ENCODE measurements around the gene HOXD12.

HOXD12 gene

DNA sequence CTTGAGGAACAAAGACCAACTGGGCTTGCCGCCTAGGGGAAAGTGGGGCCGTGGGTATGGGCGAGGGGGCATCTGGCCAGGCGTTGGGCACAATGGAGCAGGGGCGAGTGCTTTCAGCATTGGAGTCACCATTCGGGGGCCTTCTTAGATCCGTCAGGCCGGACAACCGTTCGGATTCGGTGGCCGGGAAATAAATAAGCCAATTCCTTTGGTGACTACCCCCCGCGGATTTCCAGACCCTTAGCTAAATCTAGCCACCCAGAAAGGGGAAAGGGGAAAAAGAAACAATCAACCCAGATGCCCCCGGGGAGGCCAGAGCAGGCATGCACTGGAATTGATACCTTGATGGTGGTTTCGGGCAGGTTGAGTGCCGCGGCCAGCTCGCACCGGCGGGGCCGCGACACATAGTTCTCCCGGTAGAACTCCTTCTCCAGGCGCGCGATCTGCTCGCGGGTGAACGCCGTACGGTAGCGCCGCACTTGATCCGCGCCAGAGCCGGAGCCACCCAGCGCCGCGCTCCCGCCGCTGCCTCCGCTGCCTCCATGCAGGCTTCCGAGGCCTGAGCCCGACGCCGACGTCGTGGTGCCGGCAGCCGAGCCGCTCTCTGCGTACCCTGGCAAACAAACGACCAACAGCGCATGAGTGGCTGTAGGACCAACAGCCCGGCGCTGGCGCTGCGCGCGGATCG is 17.6 kb upstream of the HOXD12 start:
- Histone ChIP-seq H2AFZ (ENCODE audit: low read length) (no peak overlapping the region), H4K20me1 (ENCODE audit: insufficient read depth, low read length) (no peaks in the 10 kb centered on the region), H3K4me1 (ENCODE audit: low read length) (no peaks in the 10 kb centered on the region), H3K9ac (ENCODE audit: low read length) (no peak overlapping the region), H3K36me3 (replicated peaks; ENCODE audit: insufficient read depth, low read length) (no peaks in the 10 kb centered on the region), H3K4me2 (ENCODE audit: low read depth, low read length) (no peak overlapping the region), H3K9me2 (replicated peaks; ENCODE audit: insufficient read depth, low read length) (no peaks in the 10 kb centered on the region), H3K27me3 (replicated peaks; ENCODE audit: insufficient read depth, low read length) (no peaks in the 10 kb centered on the region), H3K27ac (ENCODE audit: low read length) (no peak overlapping the region), H3K9me3 (replicated peaks; ENCODE audit: insufficient read depth, low read length) (no peaks in the 10 kb centered on the region), H3F3A (ENCODE audit: insufficient read depth, low read length) (no peaks in the 10 kb centered on the region), H3K79me2 (ENCODE audit: low read length) (no peaks in the 10 kb centered on the region), H3K4me3 (ENCODE audit: low read length) (no peak overlapping the region)
- no peak for TF ChIP-seq EZH2phosphoT487 (IDR thresholded peaks at IDR 0.05; ENCODE audit: low read length)
- TF ChIP-seq, protein P1, sequence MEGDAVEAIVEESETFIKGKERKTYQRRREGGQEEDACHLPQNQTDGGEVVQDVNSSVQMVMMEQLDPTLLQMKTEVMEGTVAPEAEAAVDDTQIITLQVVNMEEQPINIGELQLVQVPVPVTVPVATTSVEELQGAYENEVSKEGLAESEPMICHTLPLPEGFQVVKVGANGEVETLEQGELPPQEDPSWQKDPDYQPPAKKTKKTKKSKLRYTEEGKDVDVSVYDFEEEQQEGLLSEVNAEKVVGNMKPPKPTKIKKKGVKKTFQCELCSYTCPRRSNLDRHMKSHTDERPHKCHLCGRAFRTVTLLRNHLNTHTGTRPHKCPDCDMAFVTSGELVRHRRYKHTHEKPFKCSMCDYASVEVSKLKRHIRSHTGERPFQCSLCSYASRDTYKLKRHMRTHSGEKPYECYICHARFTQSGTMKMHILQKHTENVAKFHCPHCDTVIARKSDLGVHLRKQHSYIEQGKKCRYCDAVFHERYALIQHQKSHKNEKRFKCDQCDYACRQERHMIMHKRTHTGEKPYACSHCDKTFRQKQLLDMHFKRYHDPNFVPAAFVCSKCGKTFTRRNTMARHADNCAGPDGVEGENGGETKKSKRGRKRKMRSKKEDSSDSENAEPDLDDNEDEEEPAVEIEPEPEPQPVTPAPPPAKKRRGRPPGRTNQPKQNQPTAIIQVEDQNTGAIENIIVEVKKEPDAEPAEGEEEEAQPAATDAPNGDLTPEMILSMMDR (IDR thresholded peaks at IDR 0.05; ENCODE audit: low read length), result no peak
- TF ChIP-seq EZH2 (optimal IDR thresholded peaks at IDR 0.05; ENCODE audit: low read depth, low read length), result no peak
- DNase-seq, result no peak

GRCh38 chr2:176082525-176082823 is 17.1 kb upstream of the HOXD12 start:
- no peaks in the 10 kb centered on the region for H3K9me3 ChIP-seq (replicated peaks; ENCODE audit: insufficient read depth, low read length)
- no peak overlapping the region for H3K27ac ChIP-seq (ENCODE audit: low read length)
- H3K4me3 ChIP-seq (ENCODE audit: low read length), result no peak overlapping the region
- no peak overlapping the region for H3K9ac ChIP-seq (ENCODE audit: low read length)
- H3K36me3 ChIP-seq (replicated peaks; ENCODE audit: insufficient read depth, low read length), result no peaks in the 10 kb centered on the region
- H3K9me2 ChIP-seq (replicated peaks; ENCODE audit: insufficient read depth, low read length), result no peaks in the 10 kb centered on the region
- DNase-seq, result no peak
- no peaks in the 10 kb centered on the region for H3K79me2 ChIP-seq (ENCODE audit: low read length)
- no peaks in the 10 kb centered on the region for H3F3A ChIP-seq (ENCODE audit: insufficient read depth, low read length)
- H3K4me2 ChIP-seq (ENCODE audit: low read depth, low read length), result no peak overlapping the region
- no peak overlapping the region for H2AFZ ChIP-seq (ENCODE audit: low read length)
- no peaks in the 10 kb centered on the region for H4K20me1 ChIP-seq (ENCODE audit: insufficient read depth, low read length)
- no peaks in the 10 kb centered on the region for H3K4me1 ChIP-seq (ENCODE audit: low read length)
- TF ChIP-seq EZH2phosphoT487 (IDR thresholded peaks at IDR 0.05; ENCODE audit: low read length), result no peak
- TF ChIP-seq EZH2 (optimal IDR thresholded peaks at IDR 0.05; ENCODE audit: low read depth, low read length), result no peak
- TF ChIP-seq, protein P1 (IDR thresholded peaks at IDR 0.05; ENCODE audit: low read length), result no peak
- H3K27me3 ChIP-seq (replicated peaks; ENCODE audit: insufficient read depth, low read length), result no peaks in the 10 kb centered on the region

DNA sequence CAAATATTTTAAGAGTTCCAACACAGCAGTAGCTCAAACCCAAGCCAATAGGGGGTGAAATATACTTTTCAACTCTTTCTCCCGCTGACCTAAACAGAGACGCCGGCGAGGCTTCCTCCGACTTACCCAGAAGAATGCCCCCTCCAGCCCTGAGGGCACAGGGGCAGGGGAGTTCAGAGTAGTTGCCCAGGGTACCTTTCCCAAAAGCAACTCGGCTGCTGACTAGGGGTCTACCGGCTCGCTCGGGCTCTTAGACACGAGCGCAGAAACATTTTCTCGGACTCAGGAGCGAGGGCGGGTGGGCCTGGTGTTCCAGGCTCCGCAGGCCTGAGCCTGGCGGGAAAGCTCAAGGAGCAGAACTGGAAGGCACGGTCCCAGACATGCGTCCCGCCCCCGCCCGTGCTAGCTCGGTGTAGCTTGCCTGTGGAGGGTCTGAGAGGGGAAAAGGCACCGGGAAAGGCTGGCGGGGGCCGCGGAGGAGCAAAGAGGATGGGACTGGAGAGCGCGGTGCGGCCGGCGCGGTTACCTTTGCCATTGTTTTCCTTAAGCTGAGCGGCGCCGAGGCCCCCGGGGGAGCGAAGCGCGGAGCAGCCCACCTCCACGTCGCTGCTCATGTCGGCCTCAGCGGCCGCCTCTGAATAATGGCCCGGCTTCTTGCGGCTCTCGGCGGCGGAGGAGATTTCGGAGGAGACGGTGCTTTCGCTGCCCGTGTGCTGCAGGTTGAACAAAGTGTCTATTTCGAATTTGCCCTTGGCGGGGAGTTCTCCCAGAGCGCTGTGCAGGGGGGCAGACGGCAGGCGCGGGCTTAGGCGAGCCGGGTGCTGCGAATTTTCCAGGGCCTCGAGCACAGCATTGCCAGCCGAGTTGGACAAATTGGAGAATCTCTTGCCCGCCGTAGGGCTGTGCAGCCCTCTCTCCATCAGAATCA is 16.5 kb upstream of the HOXD12 start:
- Histone ChIP-seq H3K4me2 (ENCODE audit: low read depth, low read length) (no peak overlapping the region), H3K9me2 (replicated peaks; ENCODE audit: insufficient read depth, low read length) (no peaks in the 10 kb centered on the region), H3K27me3 (replicated peaks; ENCODE audit: insufficient read depth, low read length) (no peaks in the 10 kb centered on the region), H4K20me1 (ENCODE audit: insufficient read depth, low read length) (no peaks in the 10 kb centered on the region), H3K9me3 (replicated peaks; ENCODE audit: insufficient read depth, low read length) (no peaks in the 10 kb centered on the region), H3K79me2 (ENCODE audit: low read length) (no peaks in the 10 kb centered on the region), H3K9ac (ENCODE audit: low read length) (no peak overlapping the region), H3K4me3 (ENCODE audit: low read length) (no peak overlapping the region), H3K4me1 (ENCODE audit: low read length) (no peaks in the 10 kb centered on the region), H3F3A (ENCODE audit: insufficient read depth, low read length) (no peaks in the 10 kb centered on the region), H3K36me3 (replicated peaks; ENCODE audit: insufficient read depth, low read length) (no peaks in the 10 kb centered on the region), H2AFZ (ENCODE audit: low read length) (no peak overlapping the region), H3K27ac (ENCODE audit: low read length) (no peak overlapping the region)
- TF ChIP-seq, protein P1 (IDR thresholded peaks at IDR 0.05; ENCODE audit: low read length), result no peak
- TF ChIP-seq EZH2 (optimal IDR thresholded peaks at IDR 0.05; ENCODE audit: low read depth, low read length) (no peak), EZH2phosphoT487 (IDR thresholded peaks at IDR 0.05; ENCODE audit: low read length) (no peak)
- DNase-seq, result no peak

Data from MM.1S (cell line).